Ishikawa (cell line): ENCODE results near the gene GPC1.

ENCODE experiments used
- CEBPB ChIP-seq: IDR thresholded peaks from 2 replicates; pipeline ENCODE4 v1.6.1; 2012
- CREB1 ChIP-seq: IDR thresholded peaks from 2 replicates; pipeline ENCODE4 v1.6.1; 2012; ENCODE audit warnings: low read depth
- EGR1 ChIP-seq: IDR thresholded peaks from 2 replicates; pipeline ENCODE4 v1.6.1; 2012
- EP300 ChIP-seq: IDR thresholded peaks from 2 replicates; pipeline ENCODE4 v1.6.1; 2012; ENCODE audit warnings: borderline replicate concordance
- FOXM1 ChIP-seq: IDR thresholded peaks from 2 replicates; pipeline ENCODE4 v1.6.1; 2012; ENCODE audit warnings: low read depth, borderline replicate concordance
- MAX ChIP-seq: IDR thresholded peaks from 2 replicates; pipeline ENCODE4 v1.6.1; 2012
- NFIC ChIP-seq: IDR thresholded peaks from 2 replicates; pipeline ENCODE4 v1.6.1; 2012
- RAD21 ChIP-seq: IDR thresholded peaks from 2 replicates; pipeline ENCODE4 v1.6.1; 2012; ENCODE audit warnings: low read depth
- REST ChIP-seq: IDR thresholded peaks from 2 replicates; pipeline ENCODE4 v1.6.1; 2012; ENCODE audit warnings: low read depth, mild to moderate bottlenecking
- TAF1 ChIP-seq: IDR thresholded peaks from 2 replicates; pipeline ENCODE4 v1.6.1; 2012; ENCODE audit warnings: low read depth, mild to moderate bottlenecking
- TCF12 ChIP-seq: IDR thresholded peaks from 2 replicates; pipeline ENCODE4 v1.6.1; 2012; ENCODE audit warnings: low read depth
- TEAD4 ChIP-seq: IDR thresholded peaks from 2 replicates; pipeline ENCODE4 v1.6.1; 2012
- USF1 ChIP-seq: IDR thresholded peaks from 2 replicates; pipeline ENCODE4 v1.6.1; 2012
- YY1 ChIP-seq: IDR thresholded peaks from 2 replicates; pipeline ENCODE4 v1.6.1; 2012; ENCODE audit warnings: low read depth
- ZBTB7A ChIP-seq: IDR thresholded peaks from 2 replicates; pipeline ENCODE4 v1.6.1; 2012; ENCODE audit warnings: low read depth

The GPC1 gene

GRCh38 chr2:240423788-240424191, 11.7 kb upstream of the GPC1 start:
- TF ChIP-seq TEAD4 (no peak), USF1 (no peak), FOXM1 (no peak), TAF1 (no peak), EP300 (no peak), TCF12 (no peak), NFIC (no peak), RAD21 (no peak), YY1 (no peak), ZBTB7A (no peak), CREB1 (no peak), REST (no peak), MAX (no peak), EGR1 (no peak), CEBPB (no peak)

- TF ChIP-seq EP300, result no peak
- TF ChIP-seq REST, result no peak
- no peak for TF ChIP-seq ZBTB7A
- TF ChIP-seq CEBPB, result no peak
- TF ChIP-seq USF1, result no peak
- no peak for TF ChIP-seq TCF12
- TF ChIP-seq TEAD4, result no peak
Observed at GRCh38 chr2:240424341-240425235, 10.9 kb upstream of the GPC1 start.

GRCh38 chr2:240425236-240425615, 10.2 kb upstream of the GPC1 start:
- TF ChIP-seq YY1 (no peak), TAF1 (no peak)

GRCh38 chr2:240425697-240426096, 9.8 kb upstream of the GPC1 start:
- no peak for TF ChIP-seq NFIC

- TF ChIP-seq RAD21 (0 out of 2 replicates have a peak, but pooled peaks have one; percentile 4), CEBPB (no peak), CREB1 (0 out of 2 replicates have a peak, but pooled peaks have one; percentile 35), FOXM1 (no peak), NFIC (no peak), MAX (peak; percentile 44)
Observed at GRCh38 chr2:240426845-240427721, 8.4 kb upstream of the GPC1 start.

- TF ChIP-seq NFIC (no peak), EP300 (no peak), CEBPB (no peak), EGR1 (no peak), USF1 (no peak), MAX (no peak), TEAD4 (no peak)
Observed at GRCh38 chr2:240427729-240428128, 7.7 kb upstream of the GPC1 start.
